GM12878 (cell line): ENCODE results near the gene SCTR. TPM values are rescaled to one million over a fixed set of nuclear protein-coding genes. Genes with fewer than 3 reads are reported as not detected.

Experiments used
- ATAC-seq: fragments of 200-7000 bp; cut with Tn5 transposase; 3 replicates; pipeline ENCODE4 v1.9.1; 2020; ENCODE audit warnings: mild to moderate bottlenecking, moderate library complexity
- BruUV-seq: library from RNA; stranded (reverse); fragments of 400-500 nt; replicated peaks from 2 replicates; lab custom pipeline; 2021; lab: Mats Ljungman, UMichigan
- CTCF ChIA-PET: fragments of 300-600 bp; sonication (Branson Sonifier 250); formaldehyde crosslinking; extraction: SDS; loops from one replicate; lab custom pipeline; 2021; ENCODE audit warnings: inconsistent platforms; lab: Yijun Ruan, JAX
- POLR2A ChIA-PET: fragments of 350-600 bp; formaldehyde crosslinking; extraction: SDS; loops from one replicate; lab custom pipeline; 2021; ENCODE audit warnings: inconsistent platforms; lab: Charles Lee
- RAD21 ChIA-PET: fragments of 300-600 bp; sonication (Branson Sonifier 250); formaldehyde crosslinking; loops from one replicate; lab custom pipeline; 2023; ENCODE audit warnings: antibody characterized with exemption; ENCODE audit not compliant: unreplicated experiment; lab: Charles Lee
- SMC1A ChIA-PET: fragments of 300-600 bp; sonication (Branson Sonifier 250); formaldehyde crosslinking; loops from one replicate; lab custom pipeline; 2023; ENCODE audit not compliant: unreplicated experiment, uncharacterized antibody; lab: Charles Lee
- DNase-seq: peaks from one replicate; pipeline ENCODE4 v3.0.0-alpha.2; 2011; ENCODE audit warnings: low read depth, low spot score
- FAIRE-seq: peaks from 3 replicates; lab custom pipeline; 2011; peaks lifted over from hg19 to GRCh38; lab: Jason Lieb, UNC
- H2AFZ ChIP-seq: 2 replicates; pipeline ENCODE4 v1.6.0; 2011; ENCODE audit warnings: low read depth, low read length, control low read depth; ENCODE audit not compliant: control insufficient read depth
- H3K27ac ChIP-seq: 2 replicates; pipeline ENCODE4 v1.5.1; 2011; ENCODE audit warnings: control low read depth; ENCODE audit not compliant: control insufficient read depth, insufficient read depth
- H3K27me3 ChIP-seq, 2 experiments: replicated peaks in 1 of 2; 2 replicates each; pipeline versions ENCODE4 v1.6.0 to v1.6.1; 2011; ENCODE audit warnings: low read length in 1 of 2; ENCODE audit not compliant: control insufficient read depth in 2 of 2, insufficient read depth in 2 of 2
- H3K36me3 ChIP-seq, 2 experiments: 2 replicates each; pipeline ENCODE4 v1.5.1; 2011; ENCODE audit warnings: low read length in 1 of 2; ENCODE audit not compliant: control insufficient read depth in 2 of 2, insufficient read depth in 2 of 2
- H3K4me1 ChIP-seq: 2 replicates; pipeline ENCODE4 v1.6.1; 2011; ENCODE audit warnings: mild to moderate bottlenecking, low read length, moderate library complexity, mixed read lengths; ENCODE audit not compliant: control insufficient read depth, insufficient read depth
- H3K4me2 ChIP-seq: 2 replicates; pipeline ENCODE4 v1.6.0; 2011; ENCODE audit warnings: control low read depth; ENCODE audit not compliant: control insufficient read depth, insufficient read depth
- H3K4me3 ChIP-seq: fragments of 200-600 bp; sonication (generic); 2 replicates; pipeline ENCODE4 v1.5.1; 2016
- H3K79me2 ChIP-seq: 2 replicates; pipeline ENCODE4 v1.6.0; 2011; ENCODE audit warnings: low read length; ENCODE audit not compliant: control insufficient read depth, insufficient read depth
- H3K9ac ChIP-seq: 2 replicates; pipeline ENCODE4 v1.8.0; 2011; ENCODE audit warnings: low read length, control low read depth, mixed read lengths; ENCODE audit not compliant: control insufficient read depth, insufficient read depth
- H3K9me3 ChIP-seq: replicated peaks from 3 replicates; pipeline ENCODE4 v1.5.1; 2011; ENCODE audit warnings: mild to moderate bottlenecking, low read length; ENCODE audit not compliant: control insufficient read depth, insufficient read depth
- H4K20me1 ChIP-seq: 2 replicates; pipeline ENCODE4 v1.6.0; 2011; ENCODE audit not compliant: control insufficient read depth, insufficient read depth
- ATF7 ChIP-seq: fragments of 450-650 bp; IDR thresholded peaks from 2 replicates; pipeline ENCODE4 v1.6.1; 2016; ENCODE audit warnings: low read depth, mild to moderate bottlenecking
- CHD1 ChIP-seq: IDR thresholded peaks from 2 replicates; pipeline ENCODE4 v1.6.1; 2012; ENCODE audit warnings: low read depth, low read length, improper control_type of control experiment
- CREM ChIP-seq: IDR thresholded peaks from 2 replicates; pipeline ENCODE4 v1.6.1; 2014; ENCODE audit warnings: antibody characterized with exemption, low read depth
- FOXM1 ChIP-seq: IDR thresholded peaks from 2 replicates; pipeline ENCODE4 v1.6.1; 2012; ENCODE audit warnings: low read depth, mild to moderate bottlenecking, inconsistent platforms, low read length, moderate library complexity
- KLF5 ChIP-seq: fragments of 450-650 bp; IDR thresholded peaks from 2 replicates; pipeline ENCODE4 v1.6.1; 2014; ENCODE audit warnings: mild to moderate bottlenecking; ENCODE audit not compliant: partially characterized antibody
- RAD21 ChIP-seq: IDR thresholded peaks from 2 replicates; pipeline ENCODE4 v1.6.1; 2011; ENCODE audit warnings: mild to moderate bottlenecking, low read depth, low read length, moderate library complexity; ENCODE audit not compliant: insufficient read depth
- SMARCA5 ChIP-seq: fragments of 450-650 bp; IDR thresholded peaks from 2 replicates; pipeline ENCODE4 v1.6.1; 2017; ENCODE audit warnings: mild to moderate bottlenecking
- WGBS: methylation state at CpG from one replicate; pipeline ENCODE4 v1.1.6; 2016; ENCODE audit warnings: low lambda C conversion rate; ENCODE audit not compliant: insufficient replicate concordance, insufficient coverage; ENCODE audit errors: missing lambda C conversion rate; 5-methylcytosine and 5-hydroxymethylcytosine counted together
- in situ Hi-C: fragments of 300-500 bp; cut with MboI; formaldehyde crosslinking; loops from 9 replicates; pipeline ENCODE4 v1.14.3; 2018; ENCODE audit warnings: mixed read lengths
- intact Hi-C: fragments of 100-400 bp; cut with micrococcal nuclease; formaldehyde crosslinking; loops from one replicate; pipeline ENCODE4 v1.14.2; 2022; ENCODE audit not compliant: unreplicated experiment
- polyA plus RNA-seq, 11 experiments: library from polyadenylated mRNA; depleted of rRNA in 4 of 11; unstranded in 6 of 11; stranded (reverse) in 5 of 11; fragments of >200 nt; fragmentation: Nextera tagmentation in 4 of 11; fragmentation: Illumina TruSeq in 1 of 11; extraction: Ambion mirVana in 4 of 11; extraction: Trizol in 1 of 11; gene quantifications; 1 replicate in 1 of 11; 2 replicates in 10 of 11; pipeline versions ENCODE4 v1.2.1 to v1.2.3, GENCODE V29; 2011 to 2016; ENCODE audit warnings: inconsistent platforms in 2 of 11, missing spikeins in 2 of 11, low read depth in 1 of 11
- total RNA-seq, 4 experiments: library from RNA; depleted of rRNA in 3 of 4; stranded (reverse); fragments of >200 nt in 3 of 4; fragmentation: Illumina TruSeq in 1 of 4; extraction: Trizol in 1 of 4; gene quantifications; 2 replicates each; pipeline versions ENCODE4 v1.2.1 to v1.2.3, GENCODE V29; 2013 to 2021
- TF ChIP-seq, protein P1 (sequence below): fragments of 450-650 bp; formaldehyde crosslinking; IDR thresholded peaks from 2 replicates; pipeline ENCODE4 v1.5.0; 2022; ENCODE audit warnings: mild to moderate bottlenecking, missing genetic modification characterization
- TF ChIP-seq, protein P2 (sequence below): fragments of 450-650 bp; IDR thresholded peaks from 2 replicates; pipeline ENCODE4 v1.6.1; 2018; ENCODE audit warnings: borderline replicate concordance, mild to moderate bottlenecking; ENCODE audit not compliant: partially characterized antibody

SCTR gene
- total and polyA plus RNA-seq, 10 of the 15 experiments (the other 5 are each of a cell fraction or from before 2014, with no cell fraction given), result 0.26 TPM; not detected in 9

DNA sequence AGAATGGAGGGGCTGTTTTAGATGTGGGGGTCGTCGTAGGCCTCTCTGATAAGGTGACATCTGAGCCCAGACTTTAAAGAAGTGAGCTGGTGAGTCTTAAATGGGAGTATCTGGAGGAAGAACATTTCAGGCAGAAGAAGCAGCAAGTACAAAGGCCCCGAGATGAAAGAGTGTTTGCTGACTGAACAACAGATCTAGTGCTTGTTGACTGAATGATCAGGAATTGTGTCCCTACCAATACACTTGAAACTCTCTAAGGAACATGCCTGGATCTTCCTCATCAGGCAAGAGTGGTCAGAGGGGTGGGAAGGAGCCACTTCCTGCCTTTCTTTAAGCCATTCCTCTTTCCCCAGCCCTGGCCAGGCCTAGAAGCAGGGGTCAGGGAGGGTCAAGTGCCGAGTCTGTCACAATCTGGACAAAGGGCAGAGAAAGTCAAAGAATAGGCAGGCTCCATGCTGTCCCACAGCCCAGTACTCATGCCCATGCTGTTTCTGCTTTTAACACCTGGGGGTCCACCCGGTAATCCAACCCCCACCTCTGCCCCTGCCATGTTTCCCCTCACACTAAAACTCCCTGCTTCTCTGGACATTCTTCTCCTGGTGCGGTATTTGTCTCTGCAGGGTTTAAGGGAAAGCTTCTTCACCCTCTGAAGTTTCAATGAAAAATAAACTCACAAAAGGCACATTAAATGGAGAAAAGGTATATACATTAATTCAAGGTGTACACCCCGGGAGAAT lies 95.6 kb downstream of the SCTR start:
- intact Hi-C loops (no loop called here), in situ Hi-C loops (no loop called here)
- H3K4me1 ChIP-seq, result peaks cover 17% of the 10 kb centered on the region; the same call in 1 of the 2 replicates
- no TSS peak for BruUV-seq
- H3K9ac ChIP-seq, result no peak overlapping the region
- POLR2A ChIA-PET, result interaction anchor here (1.5 kb wide), 1 partner anchor 77 kb away, joined by 3 read pairs; no protein-coding TSS in a partner anchor
- H4K20me1 ChIP-seq, result no peaks in the 10 kb centered on the region
- H3K4me2 ChIP-seq, result no peak overlapping the region
- H3K9me3 ChIP-seq, result no peaks in the 10 kb centered on the region
- 55% methylated on average over 7 of the region's 7 CpGs for WGBS
- H3K4me3 ChIP-seq, result no peak overlapping the region
- SMC1A ChIA-PET, result interaction anchor here (0.6 to 3.7 kb wide), 2 partner anchors 13 to 516 kb away, joined by 4 to 23 read pairs; no protein-coding TSS in a partner anchor
- ATAC-seq (no peak), DNase-seq (no peak), FAIRE-seq (peak; percentile 35)
- TF ChIP-seq, protein P1, sequence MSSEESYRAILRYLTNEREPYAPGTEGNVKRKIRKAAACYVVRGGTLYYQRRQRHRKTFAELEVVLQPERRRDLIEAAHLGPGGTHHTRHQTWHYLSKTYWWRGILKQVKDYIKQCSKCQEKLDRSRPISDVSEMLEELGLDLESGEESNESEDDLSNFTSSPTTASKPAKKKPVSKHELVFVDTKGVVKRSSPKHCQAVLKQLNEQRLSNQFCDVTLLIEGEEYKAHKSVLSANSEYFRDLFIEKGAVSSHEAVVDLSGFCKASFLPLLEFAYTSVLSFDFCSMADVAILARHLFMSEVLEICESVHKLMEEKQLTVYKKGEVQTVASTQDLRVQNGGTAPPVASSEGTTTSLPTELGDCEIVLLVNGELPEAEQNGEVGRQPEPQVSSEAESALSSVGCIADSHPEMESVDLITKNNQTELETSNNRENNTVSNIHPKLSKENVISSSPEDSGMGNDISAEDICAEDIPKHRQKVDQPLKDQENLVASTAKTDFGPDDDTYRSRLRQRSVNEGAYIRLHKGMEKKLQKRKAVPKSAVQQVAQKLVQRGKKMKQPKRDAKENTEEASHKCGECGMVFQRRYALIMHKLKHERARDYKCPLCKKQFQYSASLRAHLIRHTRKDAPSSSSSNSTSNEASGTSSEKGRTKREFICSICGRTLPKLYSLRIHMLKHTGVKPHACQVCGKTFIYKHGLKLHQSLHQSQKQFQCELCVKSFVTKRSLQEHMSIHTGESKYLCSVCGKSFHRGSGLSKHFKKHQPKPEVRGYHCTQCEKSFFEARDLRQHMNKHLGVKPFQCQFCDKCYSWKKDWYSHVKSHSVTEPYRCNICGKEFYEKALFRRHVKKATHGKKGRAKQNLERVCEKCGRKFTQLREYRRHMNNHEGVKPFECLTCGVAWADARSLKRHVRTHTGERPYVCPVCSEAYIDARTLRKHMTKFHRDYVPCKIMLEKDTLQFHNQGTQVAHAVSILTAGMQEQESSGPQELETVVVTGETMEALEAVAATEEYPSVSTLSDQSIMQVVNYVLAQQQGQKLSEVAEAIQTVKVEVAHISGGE, result no peak
- no peak for TF ChIP-seq SMARCA5
- TF ChIP-seq CREM, result no peak
- TF ChIP-seq, protein P2, sequence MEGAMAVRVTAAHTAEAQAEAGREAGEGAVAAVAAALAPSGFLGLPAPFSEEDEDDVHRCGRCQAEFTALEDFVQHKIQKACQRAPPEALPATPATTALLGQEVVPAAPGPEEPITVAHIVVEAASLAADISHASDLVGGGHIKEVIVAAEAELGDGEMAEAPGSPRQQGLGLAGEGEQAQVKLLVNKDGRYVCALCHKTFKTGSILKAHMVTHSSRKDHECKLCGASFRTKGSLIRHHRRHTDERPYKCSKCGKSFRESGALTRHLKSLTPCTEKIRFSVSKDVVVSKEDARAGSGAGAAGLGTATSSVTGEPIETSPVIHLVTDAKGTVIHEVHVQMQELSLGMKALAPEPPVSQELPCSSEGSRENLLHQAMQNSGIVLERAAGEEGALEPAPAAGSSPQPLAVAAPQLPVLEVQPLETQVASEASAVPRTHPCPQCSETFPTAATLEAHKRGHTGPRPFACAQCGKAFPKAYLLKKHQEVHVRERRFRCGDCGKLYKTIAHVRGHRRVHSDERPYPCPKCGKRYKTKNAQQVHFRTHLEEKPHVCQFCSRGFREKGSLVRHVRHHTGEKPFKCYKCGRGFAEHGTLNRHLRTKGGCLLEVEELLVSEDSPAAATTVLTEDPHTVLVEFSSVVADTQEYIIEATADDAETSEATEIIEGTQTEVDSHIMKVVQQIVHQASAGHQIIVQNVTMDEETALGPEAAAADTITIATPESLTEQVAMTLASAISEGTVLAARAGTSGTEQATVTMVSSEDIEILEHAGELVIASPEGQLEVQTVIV, result no peak
- no peak for TF ChIP-seq KLF5
- no peak for TF ChIP-seq ATF7
- no peak for TF ChIP-seq RAD21
- TF ChIP-seq CHD1, result no peak
- TF ChIP-seq FOXM1, result no peak
- H3K79me2 ChIP-seq, result no peaks in the 10 kb centered on the region
- no peak overlapping the region for H2AFZ ChIP-seq
- CTCF ChIA-PET, result interaction anchor here (0.8 to 1.2 kb wide), 2 partner anchors 52 to 677 kb away, joined by 3 read pairs; no protein-coding TSS in a partner anchor
- H3K36me3 ChIP-seq, result no peaks in the 10 kb centered on the region
- RAD21 ChIA-PET, result no interaction called here
- H3K27ac ChIP-seq, result no peak overlapping the region
- peaks cover 0 to 5% of the 10 kb centered on the region in 2 experiments; a peak in 2 of 4 replicates for H3K27me3 ChIP-seq
